IPS-20b (cell line): ENCODE data around the gene TMEM125.

Experiments
- H3K27ac ChIP-seq: one replicate; pipeline ENCODE4 v1.5.1; 2013; ENCODE audit warnings: low read length
- H3K27me3 ChIP-seq: 2 replicates; pipeline ENCODE4 v1.6.1; 2013; ENCODE audit warnings: mild to moderate bottlenecking, low read length, inconsistent platforms; ENCODE audit not compliant: insufficient read depth
- H3K36me3 ChIP-seq: 2 replicates; pipeline ENCODE4 v1.6.1; 2013; ENCODE audit warnings: low read depth, mild to moderate bottlenecking, inconsistent platforms, low read length, moderate library complexity; ENCODE audit not compliant: insufficient read depth
- H3K4me1 ChIP-seq: 2 replicates; pipeline ENCODE4 v1.6.1; 2013; ENCODE audit warnings: mild to moderate bottlenecking, control low read depth, inconsistent platforms, low read length, moderate library complexity; ENCODE audit not compliant: insufficient read depth
- H3K4me3 ChIP-seq: 2 replicates; pipeline ENCODE4 v1.5.1; 2013; ENCODE audit warnings: mild to moderate bottlenecking, low read length, inconsistent platforms
- H3K9ac ChIP-seq: 2 replicates; pipeline ENCODE4 v1.6.1; 2013; ENCODE audit warnings: low read depth, mild to moderate bottlenecking, inconsistent platforms, low read length, moderate library complexity
- H3K9me3 ChIP-seq: 2 replicates; pipeline ENCODE4 v1.6.1; 2013; ENCODE audit warnings: mild to moderate bottlenecking, low read depth, low read length, inconsistent platforms; ENCODE audit not compliant: insufficient read depth

Gene TMEM125

DNA sequence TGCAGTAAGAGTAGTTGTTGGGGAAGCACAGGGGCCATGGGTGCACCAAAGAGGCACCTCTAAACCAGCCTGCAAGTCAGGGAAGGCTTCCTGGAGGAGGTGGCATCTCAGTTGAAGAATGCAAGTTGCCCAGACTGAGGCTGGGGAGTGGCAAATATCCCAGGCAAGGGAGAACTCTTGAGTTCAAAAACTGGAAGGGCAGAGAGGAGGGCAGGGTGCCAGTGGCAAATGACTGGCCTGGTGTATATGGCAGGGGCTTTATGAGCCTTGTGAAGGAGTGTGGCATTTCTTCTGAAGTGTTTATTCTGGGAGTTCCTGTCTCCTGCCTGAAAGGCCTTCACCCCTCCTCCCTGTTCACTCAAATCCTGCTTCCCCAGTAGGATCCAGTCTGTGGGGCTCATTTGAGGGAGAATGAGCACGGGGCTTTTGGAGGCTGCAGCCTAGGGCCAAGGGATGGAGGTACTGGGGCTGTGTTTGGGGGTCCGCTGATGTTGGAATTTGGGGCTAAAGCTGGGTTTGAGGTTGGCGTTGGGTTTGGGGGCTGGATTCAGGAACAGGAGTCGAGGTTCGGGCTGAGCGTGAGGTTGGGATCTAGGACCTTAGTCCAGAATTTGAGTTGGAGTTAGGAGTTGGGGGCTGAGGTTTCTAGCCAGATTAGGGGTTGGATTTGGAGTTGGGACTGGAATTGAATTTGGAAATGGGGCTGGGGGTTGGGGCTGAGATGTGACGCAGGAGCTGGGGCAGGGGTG is at the start of gene TMEM125:
TMEM125 (plus strand) TSS at position 357 of the 749 bp plus-strand sequence. CDS start 2,740 bp downstream, outside the sequence.
- Histone ChIP-seq H3K9ac (peak within 1 kb of the TSS; percentile 55; the same call in 1 of the 2 replicates), H3K4me1 (peaks cover 13% of the 10 kb centered on the region; the same call in 1 of the 2 replicates), H3K27ac (peak within 1 kb of the TSS; percentile 32), H3K27me3 (no peaks in the 10 kb centered on the region), H3K36me3 (peaks cover 5% of the 10 kb centered on the region; the same call in 1 of the 2 replicates), H3K4me3 (peak within 1 kb of the TSS; percentile 68), H3K9me3 (no peaks in the 10 kb centered on the region; the same call in 1 of the 2 replicates)

DNA sequence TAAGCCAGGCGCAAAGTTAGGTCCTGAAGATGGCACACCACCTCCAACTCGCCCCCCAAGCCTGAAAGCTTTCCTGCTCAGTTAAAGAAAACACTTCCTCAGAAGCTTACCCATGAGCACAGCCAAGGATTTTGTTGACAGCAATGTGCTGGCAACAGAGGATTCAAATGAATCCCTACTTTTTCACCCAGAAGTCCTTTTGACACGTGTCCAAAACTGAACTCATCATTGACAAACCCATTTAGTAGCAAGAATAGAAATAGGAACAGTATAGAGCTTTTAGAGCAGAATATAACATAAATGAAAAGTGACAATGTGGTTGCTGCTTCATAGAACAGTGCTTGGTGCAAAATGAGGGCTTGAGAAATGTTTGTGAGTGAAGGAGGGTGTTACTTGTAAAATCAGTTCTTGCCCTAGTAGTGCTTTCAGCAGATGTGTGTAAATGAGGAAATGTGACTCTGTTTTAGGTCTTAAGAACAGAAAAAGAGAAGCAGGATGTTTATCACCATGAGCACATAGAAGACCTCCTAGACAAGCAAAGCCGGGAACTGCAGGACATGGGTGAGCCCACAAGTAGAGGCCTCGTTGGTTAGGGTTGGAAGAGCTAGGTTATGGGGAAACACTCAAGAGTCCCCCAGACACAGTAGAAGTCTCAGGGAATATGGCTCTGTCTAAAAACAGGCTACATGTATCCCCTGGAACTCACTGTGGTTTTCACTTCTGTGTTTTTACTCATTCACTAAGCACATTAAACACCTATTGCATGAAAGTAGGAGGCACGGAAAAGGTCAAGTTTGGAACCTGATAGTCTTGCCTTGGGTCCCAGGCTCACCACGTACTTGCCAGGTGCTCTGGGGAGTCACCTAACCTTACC is 48.6 kb upstream of the TMEM125 start:
- H3K27ac ChIP-seq: no peak overlapping the region

DNA sequence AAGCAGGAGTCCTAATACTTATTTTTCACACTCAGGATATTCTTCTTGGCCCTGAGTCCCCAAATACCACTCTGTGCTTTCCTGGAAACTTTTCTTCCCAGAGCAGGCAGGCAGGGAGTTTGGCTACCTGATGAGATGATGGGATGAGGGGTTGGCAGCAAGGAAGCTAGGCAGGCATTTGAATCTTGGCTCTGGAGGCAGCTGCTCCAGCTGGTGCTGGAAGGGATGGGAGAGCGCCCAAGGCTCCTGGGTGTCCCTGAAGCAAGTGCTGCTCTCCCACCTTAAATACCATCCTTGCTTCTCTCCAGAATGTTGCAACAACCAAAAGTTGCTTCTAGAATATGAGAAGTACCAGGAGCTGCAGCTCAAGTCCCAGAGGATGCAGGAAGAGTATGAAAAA is 48.0 kb upstream of the TMEM125 start:
- Histone ChIP-seq H3K27me3 (no peaks in the 10 kb centered on the region), H3K4me3 (no peak overlapping the region), H3K4me1 (no peaks in the 10 kb centered on the region), H3K9me3 (no peaks in the 10 kb centered on the region), H3K9ac (no peak overlapping the region), H3K36me3 (no peaks in the 10 kb centered on the region), H3K27ac (no peak overlapping the region)

More for the DNA sequence above, 48.6 kb upstream of the TMEM125 start:
- Histone ChIP-seq H3K9ac (no peak overlapping the region), H3K9me3 (no peaks in the 10 kb centered on the region), H3K4me1 (no peaks in the 10 kb centered on the region), H3K36me3 (no peaks in the 10 kb centered on the region), H3K4me3 (no peak overlapping the region), H3K27me3 (no peaks in the 10 kb centered on the region)

DNA sequence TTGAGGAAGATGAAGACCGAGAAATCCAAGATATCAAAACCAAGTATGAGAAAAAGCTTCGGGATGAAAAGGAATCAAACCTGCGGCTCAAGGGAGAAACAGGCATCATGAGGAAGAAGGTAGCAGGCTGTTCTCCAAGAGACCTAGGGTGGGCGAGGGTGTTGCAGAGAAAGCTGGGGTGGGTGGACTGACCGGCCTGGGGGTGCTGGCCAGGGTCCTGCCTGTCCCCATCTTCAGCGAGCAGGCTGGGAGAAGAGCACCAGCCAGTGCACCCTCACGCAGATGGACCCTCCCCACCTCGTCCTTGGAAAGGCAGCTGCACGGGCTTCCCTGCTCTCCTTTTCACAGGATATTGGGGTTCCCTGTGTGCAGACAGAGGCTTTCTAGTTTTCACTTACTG is 46.9 kb upstream of the TMEM125 start:
- no peak overlapping the region for H3K9ac ChIP-seq
- no peak overlapping the region for H3K4me3 ChIP-seq
- no peaks in the 10 kb centered on the region for H3K27me3 ChIP-seq
- H3K4me1 ChIP-seq: 0 out of 2 replicates have a peak, but pooled peaks cover 3% of the 10 kb centered on the region
- H3K9me3 ChIP-seq: no peaks in the 10 kb centered on the region
- H3K27ac ChIP-seq: no peak overlapping the region
- H3K36me3 ChIP-seq: no peaks in the 10 kb centered on the region

DNA sequence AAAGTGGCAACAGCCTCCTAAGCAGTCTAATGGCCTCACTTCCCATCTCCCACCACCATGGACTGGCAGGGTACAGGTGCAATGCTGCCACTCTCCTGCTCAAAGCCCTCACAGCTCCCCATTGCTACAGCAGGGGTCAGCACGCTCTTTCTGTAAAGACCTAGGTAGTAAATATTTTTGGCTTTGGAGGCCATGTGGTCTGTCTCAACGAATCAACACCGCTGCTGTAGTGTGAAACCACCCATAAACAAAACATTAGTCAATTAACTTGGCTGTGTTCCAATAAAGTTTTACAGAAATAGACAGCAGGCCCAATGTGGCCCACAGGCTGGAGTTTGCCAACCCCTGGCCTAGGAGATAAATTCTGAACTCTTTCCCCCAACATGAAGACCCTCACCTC is 44.6 kb upstream of the TMEM125 start:
- no peaks in the 10 kb centered on the region for H3K36me3 ChIP-seq

DNA sequence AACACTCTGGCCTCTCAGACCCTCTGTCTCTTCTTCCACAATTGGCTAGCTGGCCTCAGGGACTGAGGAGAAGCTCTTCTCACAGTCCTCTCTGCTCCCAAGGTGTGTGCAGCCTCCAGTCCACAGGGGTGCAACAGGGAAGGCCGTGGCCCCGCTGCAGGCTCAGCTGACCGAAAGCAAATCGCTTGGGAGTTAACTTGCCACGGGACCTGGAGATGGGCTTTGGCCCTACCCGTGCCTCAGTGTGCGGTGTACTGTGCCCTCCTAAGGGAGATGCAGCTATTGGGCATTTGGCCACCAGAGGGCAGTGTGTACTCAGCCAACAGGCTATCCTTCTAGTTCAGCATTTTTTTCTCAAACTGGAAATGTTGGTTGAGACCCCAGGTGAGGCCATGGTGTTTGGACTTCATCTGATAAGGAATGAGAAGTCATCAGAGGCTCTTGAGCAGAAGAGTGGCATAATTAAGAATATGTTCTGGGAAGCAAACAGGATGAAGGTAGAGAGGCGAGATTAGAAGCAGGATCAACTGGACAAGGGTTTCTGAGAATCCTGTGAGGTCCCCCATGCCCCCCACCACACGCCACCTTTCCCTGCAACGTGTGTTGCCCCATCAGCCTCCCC is 42.5 kb upstream of the TMEM125 start:
- Histone ChIP-seq H3K4me3 (no peak overlapping the region), H3K9ac (no peak overlapping the region), H3K27me3 (no peaks in the 10 kb centered on the region), H3K4me1 (peaks cover 10% of the 10 kb centered on the region; the same call in 1 of the 2 replicates), H3K36me3 (no peaks in the 10 kb centered on the region), H3K9me3 (no peaks in the 10 kb centered on the region), H3K27ac (no peak overlapping the region)

More for the DNA sequence above, 44.6 kb upstream of the TMEM125 start:
- H3K27ac ChIP-seq: no peak overlapping the region
- peaks cover 6% of the 10 kb centered on the region; the same call in 1 of the 2 replicates for H3K4me1 ChIP-seq
- H3K9me3 ChIP-seq: no peaks in the 10 kb centered on the region
- no peak overlapping the region for H3K9ac ChIP-seq
- H3K27me3 ChIP-seq: no peaks in the 10 kb centered on the region
- no peak overlapping the region for H3K4me3 ChIP-seq

DNA sequence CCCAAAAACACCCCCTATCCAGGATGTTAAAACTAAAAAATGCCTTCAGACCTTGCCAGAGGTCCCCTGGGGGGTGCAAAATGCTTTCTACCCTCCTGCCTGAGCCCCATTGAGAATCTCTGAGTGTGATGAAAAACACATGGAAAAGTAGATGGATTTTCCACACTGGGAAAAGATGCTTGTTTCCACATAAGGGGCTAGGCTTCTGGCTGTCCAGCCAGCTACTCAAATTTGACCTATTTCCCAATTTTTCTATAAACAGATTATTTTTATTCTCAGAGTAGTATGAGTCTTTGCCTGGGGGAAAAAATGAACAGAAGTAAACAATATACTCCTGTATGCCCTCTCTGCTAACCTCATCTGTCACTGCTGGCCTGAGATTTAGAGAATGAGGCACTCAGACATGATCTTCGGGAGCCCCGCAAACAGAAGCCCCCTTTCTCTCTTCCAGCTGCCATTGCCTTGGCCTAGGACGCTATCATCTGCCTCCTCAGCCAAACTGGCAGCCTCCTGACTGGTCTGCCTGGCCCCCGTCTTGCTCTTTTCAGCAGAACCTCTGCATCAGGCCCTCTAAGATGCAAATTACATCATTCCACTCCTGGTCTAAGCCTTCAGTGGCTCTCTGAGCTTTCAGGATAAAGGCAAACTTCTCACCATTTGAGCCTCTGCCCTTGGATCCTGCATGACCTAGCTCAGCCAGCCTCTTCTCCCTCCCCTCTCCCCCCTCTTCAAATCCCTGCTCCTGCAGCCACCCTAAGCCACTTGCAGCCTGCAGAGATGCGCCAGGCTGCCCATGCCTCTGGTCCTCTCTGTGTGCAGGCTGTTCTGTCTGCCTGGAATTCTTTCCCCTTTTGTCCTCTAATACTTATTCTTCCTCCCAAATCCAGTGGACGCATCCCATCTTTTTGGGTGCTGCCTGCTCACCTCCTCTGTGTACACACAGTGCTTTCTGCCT is 39.7 kb upstream of the TMEM125 start:
- H3K27ac ChIP-seq: no peak overlapping the region
- H3K9ac ChIP-seq: peak overlapping the region; percentile 49; the same call in 1 of the 2 replicates
- H3K27me3 ChIP-seq: no peaks in the 10 kb centered on the region
- peaks cover 10% of the 10 kb centered on the region; the same call in 1 of the 2 replicates for H3K4me1 ChIP-seq
- H3K36me3 ChIP-seq: no peaks in the 10 kb centered on the region
- no peak overlapping the region for H3K4me3 ChIP-seq
- H3K9me3 ChIP-seq: no peaks in the 10 kb centered on the region

DNA sequence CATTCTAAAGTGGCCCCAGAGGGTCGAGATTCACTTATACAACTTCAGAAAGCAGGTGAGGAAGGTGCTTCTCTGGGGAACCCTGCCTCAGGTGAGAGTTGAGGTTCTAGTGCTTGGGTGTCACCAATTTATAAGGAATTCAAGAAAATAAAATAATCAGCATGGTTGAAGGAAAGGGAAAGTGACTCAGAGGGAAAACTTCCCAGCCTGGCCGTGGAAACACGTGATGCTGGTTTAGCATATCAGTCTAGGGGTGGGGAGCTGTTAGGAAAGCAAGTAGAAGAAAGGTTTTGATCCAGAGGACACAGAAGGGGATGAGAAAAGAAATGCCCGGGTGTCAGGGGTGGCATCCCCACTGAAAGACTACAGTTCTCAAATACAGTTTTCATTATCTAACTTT is 37.7 kb upstream of the TMEM125 start:
- H3K27me3 ChIP-seq: no peaks in the 10 kb centered on the region

DNA sequence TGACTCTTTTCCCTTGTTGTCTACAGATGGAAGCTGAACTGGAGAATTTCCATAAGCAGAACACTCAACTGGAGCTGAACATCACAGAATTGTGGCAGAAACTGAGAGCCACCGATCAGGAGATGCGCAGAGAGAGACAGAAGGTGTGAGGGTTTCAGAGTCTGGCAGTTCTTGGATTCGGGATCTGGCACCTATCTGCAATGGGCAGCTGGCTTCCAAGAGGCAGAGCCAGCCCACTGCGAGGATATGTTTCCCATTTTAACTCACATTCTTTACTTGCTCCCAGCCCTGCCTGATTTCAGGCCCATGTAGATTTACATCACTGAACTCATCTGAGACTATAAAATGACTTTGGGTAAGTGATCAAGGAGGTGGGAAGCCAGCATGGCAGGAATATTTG is 37.3 kb upstream of the TMEM125 start:
- H3K36me3 ChIP-seq: no peaks in the 10 kb centered on the region
- no peak overlapping the region for H3K4me3 ChIP-seq
- no peak overlapping the region for H3K27ac ChIP-seq
- no peak overlapping the region for H3K9ac ChIP-seq
- H3K27me3 ChIP-seq: no peaks in the 10 kb centered on the region
- peaks cover 9% of the 10 kb centered on the region; the same call in 1 of the 2 replicates for H3K4me1 ChIP-seq
- no peaks in the 10 kb centered on the region for H3K9me3 ChIP-seq

More for the DNA sequence above, 37.7 kb upstream of the TMEM125 start:
- H3K36me3 ChIP-seq: no peaks in the 10 kb centered on the region
- H3K9ac ChIP-seq: no peak overlapping the region
- no peak overlapping the region for H3K4me3 ChIP-seq
- H3K27ac ChIP-seq: no peak overlapping the region
- H3K9me3 ChIP-seq: no peaks in the 10 kb centered on the region
- peaks cover 10% of the 10 kb centered on the region; the same call in 1 of the 2 replicates for H3K4me1 ChIP-seq

DNA sequence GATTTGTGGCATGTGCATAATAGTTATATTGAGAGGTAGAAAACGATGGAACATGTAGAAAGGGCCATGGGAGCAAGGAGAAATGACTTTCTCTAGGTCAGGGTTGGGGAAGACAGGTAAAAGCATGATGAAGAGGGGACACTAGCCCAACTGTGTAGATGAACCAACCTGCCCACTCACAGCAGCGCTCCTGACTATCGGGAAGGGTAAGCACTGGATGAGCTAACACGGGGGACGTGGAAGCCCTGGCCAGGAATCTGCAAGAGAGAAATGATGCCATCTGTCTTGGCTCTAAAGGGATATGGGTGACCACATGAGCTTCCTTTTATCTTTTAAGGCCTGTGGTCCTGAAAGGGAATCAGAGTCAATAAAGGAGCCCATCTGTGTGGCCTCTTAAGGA is 36.2 kb upstream of the TMEM125 start:
- Histone ChIP-seq H3K27ac (no peak overlapping the region), H3K36me3 (no peaks in the 10 kb centered on the region), H3K9ac (no peak overlapping the region), H3K4me3 (no peak overlapping the region), H3K27me3 (no peaks in the 10 kb centered on the region), H3K9me3 (no peaks in the 10 kb centered on the region), H3K4me1 (peaks cover 7% of the 10 kb centered on the region; the same call in 1 of the 2 replicates)
